Fibroblast of the aortic adventitia (primary cell): ENCODE data around the gene TBX5. TPM values are rescaled to one million over a fixed set of nuclear protein-coding genes. Genes with fewer than 3 reads are reported as not detected.

Source experiments
- DNase-seq: peaks from one replicate; pipeline ENCODE4 v3.0.0-alpha.2; 2010; ENCODE audit warnings: low read depth
- H3K4me3 ChIP-seq: 2 replicates; pipeline ENCODE4 v1.5.1; 2011; ENCODE audit warnings: low read depth, mild to moderate bottlenecking, control low read depth, low read length, moderate library complexity
- CTCF ChIP-seq: IDR thresholded peaks from 2 replicates; pipeline ENCODE4 v1.5.1; 2011; ENCODE audit warnings: mild to moderate bottlenecking, low read length, control low read depth, inconsistent platforms; ENCODE audit not compliant: insufficient read depth
- total RNA-seq: library from RNA; depleted of rRNA; stranded (reverse); fragments of >200 nt; gene quantifications from 2 replicates; pipeline ENCODE4 v1.2.3, GENCODE V29; 2012; ENCODE audit warnings: low replicate concordance

Gene TBX5
- total RNA-seq, 1 donor, result not detected

GRCh38 chr12:114404926-114405518, 922 bp downstream of the TBX5 start:
- no peak overlapping the region for H3K4me3 ChIP-seq
- TF ChIP-seq CTCF, result no peak
- DNase-seq, result no peak

- no peak for DNase-seq
- no peak for TF ChIP-seq CTCF
- no peak overlapping the region for H3K4me3 ChIP-seq
Observed at GRCh38 chr12:114404083-114404925, 1.6 kb downstream of the TBX5 start.

GRCh38 chr12:114403690-114404066, 2.3 kb downstream of the TBX5 start:
- TF ChIP-seq CTCF, result no peak
- DNase-seq, result no peak
- no peak overlapping the region for H3K4me3 ChIP-seq

- H3K4me3 ChIP-seq, result no peak overlapping the region
- no peak for TF ChIP-seq CTCF
- no peak for DNase-seq
Observed at GRCh38 chr12:114403011-114403689, 2.8 kb downstream of the TBX5 start.

GRCh38 chr12:114402084-114402717, 3.7 kb downstream of the TBX5 start:
- no peak for TF ChIP-seq CTCF
- no peak for DNase-seq
- H3K4me3 ChIP-seq, result no peak overlapping the region

GRCh38 chr12:114401328-114402083, 4.4 kb downstream of the TBX5 start:
- no peak overlapping the region for H3K4me3 ChIP-seq
- no peak for TF ChIP-seq CTCF
- no peak for DNase-seq
